Caco-2 (cell line): ENCODE data around the gene ZPBP2. TPM values are rescaled to one million over a fixed set of nuclear protein-coding genes. Genes with fewer than 3 reads are reported as not detected.
"Not testable (repeated sequence)": the region's sequence is repeated elsewhere in the genome, so short reads cannot be mapped to it uniquely, and the experiment has no call there.

Source experiments
- BruUV-seq: library from RNA; stranded (reverse); fragments of 400-500 nt; replicated peaks from 2 replicates; lab custom pipeline; 2021; lab: Mats Ljungman, UMichigan
- CTCF ChIA-PET: fragments of 300-600 bp; sonication (Branson Sonifier 250); formaldehyde crosslinking; loops from one replicate; lab custom pipeline; 2022; ENCODE audit warnings: antibody characterized with exemption; lab: Charles Lee
- POLR2A ChIA-PET: fragments of 300-600 bp; sonication (Branson Sonifier 250); formaldehyde crosslinking; loops from one replicate; lab custom pipeline; 2022; ENCODE audit warnings: antibody characterized with exemption; lab: Charles Lee
- DNase-seq, 2 experiments: peaks; one replicate each; pipeline versions ENCODE4 v3.0.0 to v3.0.0-alpha.2; 2020 to 2022
- H3K27me3 ChIP-seq: replicated peaks from 2 replicates; pipeline ENCODE4 v1.6.0; 2011; ENCODE audit warnings: low read length; ENCODE audit not compliant: control insufficient read depth, insufficient read depth
- H3K36me3 ChIP-seq: 2 replicates; pipeline ENCODE4 v1.5.1; 2011; ENCODE audit warnings: low read length; ENCODE audit not compliant: control insufficient read depth, insufficient read depth
- H3K4me1 ChIP-seq: fragments of 250-450 bp; sonication (Bioruptor Pico); 2 replicates; pipeline ENCODE4 v1.5.1; 2020; ENCODE audit warnings: mild to moderate bottlenecking
- H3K4me3 ChIP-seq: 2 replicates; pipeline ENCODE4 v1.5.1; 2011; ENCODE audit warnings: low read depth, mild to moderate bottlenecking, control low read depth, low read length
- H3K9me3 ChIP-seq: fragments of 250-450 bp; sonication (Bioruptor Pico); 2 replicates; pipeline ENCODE4 v1.5.1; 2020; ENCODE audit warnings: mild to moderate bottlenecking, moderate library complexity
- H3K27ac Mint-ChIP-seq: one replicate; pipeline ENCODE4 v1.8.0; 2022; ENCODE audit warnings: mixed read lengths; ENCODE audit not compliant: unreplicated experiment
- H3K27me3 Mint-ChIP-seq: one replicate; pipeline ENCODE4 v1.8.0; 2022; ENCODE audit warnings: mixed read lengths; ENCODE audit not compliant: insufficient read depth, unreplicated experiment
- H3K36me3 Mint-ChIP-seq: one replicate; pipeline ENCODE4 v1.8.0; 2022; ENCODE audit warnings: mild to moderate bottlenecking, mixed read lengths; ENCODE audit not compliant: insufficient read depth, unreplicated experiment
- H3K4me1 Mint-ChIP-seq: one replicate; pipeline ENCODE4 v1.8.0; 2022; ENCODE audit warnings: low read depth, mixed read lengths; ENCODE audit not compliant: unreplicated experiment
- H3K4me3 Mint-ChIP-seq: one replicate; pipeline ENCODE4 v1.8.0; 2022; ENCODE audit warnings: mild to moderate bottlenecking, moderate library complexity, mixed read lengths; ENCODE audit not compliant: unreplicated experiment
- H3K9me3 Mint-ChIP-seq: one replicate; pipeline ENCODE4 v1.8.0; 2022; ENCODE audit warnings: mixed read lengths; ENCODE audit not compliant: unreplicated experiment
- CTCF ChIP-seq, 2 experiments: fragments of 200-600 bp in 1 of 2; IDR thresholded peaks; 1 replicate in 1 of 2; 2 replicates in 1 of 2; pipeline versions ENCODE4 v1.5.1 to v1.8.0; 2011 to 2022; ENCODE audit warnings: antibody characterized with exemption in 1 of 2, control low read depth in 1 of 2, inconsistent platforms in 1 of 2, low read depth in 1 of 2, low read length in 1 of 2, mild to moderate bottlenecking in 1 of 2, moderate library complexity in 1 of 2; ENCODE audit not compliant: insufficient read depth in 1 of 2, severe bottlenecking in 1 of 2, unreplicated experiment in 1 of 2
- intact Hi-C: fragments of 100-400 bp; cut with micrococcal nuclease; formaldehyde crosslinking; loops from one replicate; pipeline ENCODE4 v1.10.0; 2022; ENCODE audit not compliant: unreplicated experiment
- total RNA-seq: library from RNA; stranded (reverse); gene quantifications from 2 replicates; pipeline ENCODE4 v1.2.3, GENCODE V29; 2022

ZPBP2 gene
- total RNA-seq, 1 experiment from 2014 or later = not detected

- Mint-ChIP-seq H3K27me3 (peaks cover 3% of the 10 kb centered on the region), H3K36me3 (no peaks in the 10 kb centered on the region), H3K9me3 (no peaks in the 10 kb centered on the region), H3K4me3 (no peak overlapping the region), H3K4me1 (no peaks in the 10 kb centered on the region), H3K27ac (no peak overlapping the region)
- Histone ChIP-seq H3K4me1 (no peaks in the 10 kb centered on the region), H3K36me3 (no peaks in the 10 kb centered on the region), H3K4me3 (no peak overlapping the region), H3K27me3 (no peaks in the 10 kb centered on the region), H3K9me3 (no peaks in the 10 kb centered on the region)
- BruUV-seq = no TSS peak
- ChIA-PET POLR2A (no interaction called here), CTCF (no interaction called here)
- intact Hi-C loops = no loop called here
- TF ChIP-seq CTCF (IDR thresholded peaks at IDR 0.05; ENCODE audit: insufficient read depth in 1 of 2, low read depth in 1 of 2, low read length in 1 of 2, severe bottlenecking in 1 of 2, unreplicated experiment in 1 of 2) = no peak
- DNase-seq = no peak
Measured at GRCh38 chr17:39870776-39871175, 2.8 kb downstream of the ZPBP2 start.

GRCh38 chr17:39871801-39872200, 3.8 kb downstream of the ZPBP2 start:
- BruUV-seq = no TSS peak
- Histone ChIP-seq H3K4me3 (no peak overlapping the region), H3K4me1 (no peaks in the 10 kb centered on the region), H3K9me3 (no peaks in the 10 kb centered on the region), H3K27me3 (no peaks in the 10 kb centered on the region), H3K36me3 (no peaks in the 10 kb centered on the region)
- H3K27me3 Mint-ChIP-seq = peaks cover 3% of the 10 kb centered on the region
- ChIA-PET POLR2A (no interaction called here), CTCF (no interaction called here)
- no peak for DNase-seq
- no peak overlapping the region for H3K27ac Mint-ChIP-seq
- H3K4me3 Mint-ChIP-seq = no peak overlapping the region
- no peaks in the 10 kb centered on the region for H3K9me3 Mint-ChIP-seq
- intact Hi-C loops = no loop called here
- H3K36me3 Mint-ChIP-seq = no peaks in the 10 kb centered on the region
- H3K4me1 Mint-ChIP-seq = no peaks in the 10 kb centered on the region
- no peak for TF ChIP-seq CTCF (IDR thresholded peaks at IDR 0.05; ENCODE audit: insufficient read depth in 1 of 2, low read depth in 1 of 2, low read length in 1 of 2, severe bottlenecking in 1 of 2, unreplicated experiment in 1 of 2)

GRCh38 chr17:39872751-39873150, 4.7 kb downstream of the ZPBP2 start:
- no peaks in the 10 kb centered on the region for H3K36me3 ChIP-seq
- H3K9me3 Mint-ChIP-seq = no peaks in the 10 kb centered on the region
- DNase-seq = no peak
- H3K4me3 ChIP-seq = no peak overlapping the region
- H3K4me3 Mint-ChIP-seq = no peak overlapping the region
- no peaks in the 10 kb centered on the region for H3K4me1 ChIP-seq
- H3K9me3 ChIP-seq = no peaks in the 10 kb centered on the region
- ChIA-PET POLR2A (no interaction called here), CTCF (interaction anchor here (0.7 kb wide), 1 partner anchor 604 kb away, joined by 3 read pairs; no protein-coding TSS in a partner anchor)
- H3K27me3 ChIP-seq = no peaks in the 10 kb centered on the region
- H3K4me1 Mint-ChIP-seq = no peaks in the 10 kb centered on the region
- no peaks in the 10 kb centered on the region for H3K36me3 Mint-ChIP-seq
- H3K27ac Mint-ChIP-seq = no peak overlapping the region
- H3K27me3 Mint-ChIP-seq = peaks cover 8% of the 10 kb centered on the region
- no peak for TF ChIP-seq CTCF (IDR thresholded peaks at IDR 0.05; ENCODE audit: insufficient read depth in 1 of 2, low read depth in 1 of 2, low read length in 1 of 2, severe bottlenecking in 1 of 2, unreplicated experiment in 1 of 2)
- no TSS peak for BruUV-seq
- intact Hi-C loops = no loop called here

- H3K36me3 Mint-ChIP-seq, H3K36me3 ChIP-seq, H3K9me3 ChIP-seq, H3K4me3 Mint-ChIP-seq, H3K27me3 ChIP-seq, DNase-seq, CTCF ChIA-PET, H3K4me3 ChIP-seq, POLR2A ChIA-PET, intact Hi-C loops, H3K27ac Mint-ChIP-seq, H3K27me3 Mint-ChIP-seq, BruUV-seq, H3K9me3 Mint-ChIP-seq: not testable (repeated sequence)
- peaks cover 15% of the 10 kb centered on the region for H3K4me1 ChIP-seq
- H3K4me1 Mint-ChIP-seq = peaks cover 12% of the 10 kb centered on the region
Measured at GRCh38 chr17:39886102-39886501, 18.1 kb downstream of the ZPBP2 start.
